Measurements from ENCODE around the gene NID2.

NID2 gene

DNA sequence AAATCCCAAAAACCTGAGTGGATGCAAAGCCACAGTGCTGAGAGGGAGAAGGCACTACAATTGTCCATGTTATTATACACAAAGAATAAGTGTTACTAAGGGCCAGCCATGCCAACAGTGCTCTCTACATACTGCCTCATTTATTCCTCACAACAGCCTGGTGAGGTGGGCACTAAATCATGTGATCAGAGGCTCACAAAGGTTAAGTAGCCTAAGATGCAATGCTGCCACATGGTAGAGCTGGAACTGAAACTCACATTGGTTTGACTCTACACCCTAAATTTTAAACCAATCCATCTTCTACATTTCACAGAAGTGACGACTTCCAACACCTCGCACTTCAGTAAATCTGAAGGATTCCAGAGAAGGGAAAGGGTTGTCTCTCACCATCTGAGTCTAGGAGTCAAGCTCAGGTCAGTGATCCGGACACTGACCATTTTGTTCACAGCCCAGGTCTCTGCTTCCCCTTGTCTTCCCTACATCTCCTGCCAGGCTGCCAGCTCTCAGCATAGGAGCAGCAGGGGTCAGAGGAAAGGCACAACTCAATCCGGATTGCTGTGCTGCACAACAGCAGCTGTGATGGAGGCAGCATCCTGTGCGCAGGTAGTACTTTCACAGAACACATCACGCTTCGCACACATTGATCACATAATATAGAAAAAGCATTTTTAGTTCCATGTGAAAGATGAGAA, 29.6 kb downstream of the NID2 start:
- DNase-seq, result no peak
- H3K9me3 ChIP-seq (ENCODE audit: severe bottlenecking), result no peaks in the 10 kb centered on the region
- no peaks in the 10 kb centered on the region for H3K36me3 ChIP-seq
- no peak overlapping the region for H3K4me3 ChIP-seq (ENCODE audit: low read depth, low read length)
- H3K27ac ChIP-seq, result no peak overlapping the region
- no peaks in the 10 kb centered on the region for H3K27me3 ChIP-seq (ENCODE audit: insufficient read depth, low read depth, severe bottlenecking)
- TF ChIP-seq, protein P1, sequence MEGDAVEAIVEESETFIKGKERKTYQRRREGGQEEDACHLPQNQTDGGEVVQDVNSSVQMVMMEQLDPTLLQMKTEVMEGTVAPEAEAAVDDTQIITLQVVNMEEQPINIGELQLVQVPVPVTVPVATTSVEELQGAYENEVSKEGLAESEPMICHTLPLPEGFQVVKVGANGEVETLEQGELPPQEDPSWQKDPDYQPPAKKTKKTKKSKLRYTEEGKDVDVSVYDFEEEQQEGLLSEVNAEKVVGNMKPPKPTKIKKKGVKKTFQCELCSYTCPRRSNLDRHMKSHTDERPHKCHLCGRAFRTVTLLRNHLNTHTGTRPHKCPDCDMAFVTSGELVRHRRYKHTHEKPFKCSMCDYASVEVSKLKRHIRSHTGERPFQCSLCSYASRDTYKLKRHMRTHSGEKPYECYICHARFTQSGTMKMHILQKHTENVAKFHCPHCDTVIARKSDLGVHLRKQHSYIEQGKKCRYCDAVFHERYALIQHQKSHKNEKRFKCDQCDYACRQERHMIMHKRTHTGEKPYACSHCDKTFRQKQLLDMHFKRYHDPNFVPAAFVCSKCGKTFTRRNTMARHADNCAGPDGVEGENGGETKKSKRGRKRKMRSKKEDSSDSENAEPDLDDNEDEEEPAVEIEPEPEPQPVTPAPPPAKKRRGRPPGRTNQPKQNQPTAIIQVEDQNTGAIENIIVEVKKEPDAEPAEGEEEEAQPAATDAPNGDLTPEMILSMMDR (IDR thresholded peaks at IDR 0.05; ENCODE audit: low read depth, low read length), result no peak

DNA sequence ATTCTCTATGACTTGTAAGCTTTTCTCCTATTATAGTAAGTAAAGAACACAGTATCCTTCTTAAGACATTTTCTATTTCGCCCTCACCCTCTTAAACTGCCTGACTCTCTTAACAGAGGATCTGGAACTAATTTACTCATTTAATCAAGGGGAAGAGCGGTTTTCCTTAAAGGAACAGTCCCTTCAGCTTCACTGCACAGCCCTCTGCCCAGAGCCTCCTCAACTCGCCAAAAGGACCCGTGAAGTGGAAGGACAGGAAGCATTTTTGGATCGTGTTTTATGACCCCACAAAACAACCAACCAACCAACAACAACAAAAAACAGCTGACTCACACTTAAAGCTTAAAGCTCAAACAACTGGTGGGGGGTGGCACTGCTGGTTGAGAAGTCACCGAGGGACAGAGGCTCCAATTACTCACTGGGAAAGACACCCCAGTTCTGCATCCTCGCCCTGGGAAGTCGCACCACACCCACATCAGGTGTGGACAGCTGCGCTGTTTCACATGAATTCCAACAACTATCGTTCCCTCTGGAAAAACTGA, 35.7 kb downstream of the NID2 start:
- Histone ChIP-seq H3K36me3 (no peaks in the 10 kb centered on the region), H3K4me3 (ENCODE audit: low read depth, low read length) (no peak overlapping the region), H3K27ac (no peak overlapping the region), H3K9me3 (ENCODE audit: severe bottlenecking) (no peaks in the 10 kb centered on the region), H3K27me3 (ENCODE audit: insufficient read depth, low read depth, severe bottlenecking) (no peaks in the 10 kb centered on the region)
- DNase-seq, result no peak
- TF ChIP-seq, protein P1 (IDR thresholded peaks at IDR 0.05; ENCODE audit: low read depth, low read length), result no peak

DNA sequence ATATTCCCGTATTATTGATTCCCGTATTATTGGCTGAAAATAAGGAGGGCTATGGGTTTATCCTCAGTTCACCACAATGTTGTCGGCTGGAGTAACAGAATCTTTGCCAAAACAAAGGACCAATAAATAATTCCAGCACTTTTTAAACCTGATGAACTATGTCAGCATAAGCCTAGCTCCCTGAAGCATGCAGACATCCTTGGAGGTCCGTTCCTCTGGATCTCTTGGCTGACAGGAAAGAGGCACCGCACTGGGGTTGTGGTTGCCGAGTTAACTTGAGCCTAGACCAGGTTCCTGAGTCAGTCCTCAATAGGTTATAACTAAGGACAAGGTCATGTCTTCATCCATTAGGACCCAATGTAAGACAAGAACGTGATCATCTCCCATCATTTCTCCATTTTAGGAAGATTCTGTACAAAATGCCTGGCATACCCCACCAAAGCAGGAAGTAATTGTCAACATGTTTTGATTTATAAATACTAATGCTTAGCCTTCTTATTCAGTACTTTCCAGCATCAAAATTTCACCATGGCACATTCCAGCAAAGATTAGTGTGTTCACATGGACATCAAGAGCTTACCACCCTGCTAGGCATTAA, 36.6 kb downstream of the NID2 start:
- TF ChIP-seq, protein P1 (IDR thresholded peaks at IDR 0.05; ENCODE audit: low read depth, low read length), result no peak
- H3K27me3 ChIP-seq (ENCODE audit: insufficient read depth, low read depth, severe bottlenecking), result no peaks in the 10 kb centered on the region
- H3K9me3 ChIP-seq (ENCODE audit: severe bottlenecking), result no peaks in the 10 kb centered on the region
- no peak for DNase-seq
- H3K4me3 ChIP-seq (ENCODE audit: low read depth, low read length), result no peak overlapping the region
- no peaks in the 10 kb centered on the region for H3K36me3 ChIP-seq
- H3K27ac ChIP-seq, result no peak overlapping the region

DNA sequence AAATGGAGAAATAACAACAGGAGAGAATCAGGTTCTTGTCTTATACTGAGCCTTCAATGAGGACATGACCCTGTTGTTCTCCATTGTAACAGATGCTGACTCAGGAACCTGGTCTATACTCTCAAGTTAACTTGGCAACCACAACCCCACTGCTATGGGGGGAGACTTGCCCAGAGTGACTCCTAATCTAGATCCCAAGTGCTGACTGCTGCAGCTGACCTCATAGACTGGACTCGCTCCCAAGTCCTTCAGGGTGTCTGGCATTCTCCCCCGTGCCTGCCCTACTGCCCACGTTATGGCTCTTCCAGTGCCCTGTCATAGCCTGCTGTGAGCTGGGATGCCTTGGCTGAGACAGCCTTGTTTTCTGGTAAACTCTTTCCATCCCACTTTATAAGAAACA, 37.1 kb downstream of the NID2 start:
- Histone ChIP-seq H3K36me3 (no peaks in the 10 kb centered on the region), H3K27ac (no peak overlapping the region), H3K27me3 (ENCODE audit: insufficient read depth, low read depth, severe bottlenecking) (no peaks in the 10 kb centered on the region), H3K4me3 (ENCODE audit: low read depth, low read length) (no peak overlapping the region), H3K9me3 (ENCODE audit: severe bottlenecking) (no peaks in the 10 kb centered on the region)
- no peak for DNase-seq
- TF ChIP-seq, protein P1 (IDR thresholded peaks at IDR 0.05; ENCODE audit: low read depth, low read length), result no peak

DNA sequence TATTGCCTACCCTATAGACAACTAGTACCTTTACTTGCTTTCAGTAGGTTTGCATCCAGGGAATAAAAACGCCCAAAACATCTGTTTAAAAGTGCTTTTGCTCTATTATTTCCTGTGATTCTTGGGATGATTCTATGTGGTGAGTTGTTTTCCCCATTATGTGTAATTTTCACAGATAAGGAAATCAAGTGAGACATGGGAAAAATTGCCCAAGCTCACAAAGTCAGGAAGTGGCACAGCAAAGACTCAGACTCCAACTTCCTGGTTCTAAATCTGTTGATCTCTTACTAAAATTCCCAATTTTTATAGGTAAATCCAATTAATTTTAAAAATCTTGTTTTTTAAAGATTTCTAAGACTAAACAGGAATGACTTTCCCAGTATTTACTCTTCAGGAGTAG, 39.0 kb downstream of the NID2 start:
- H3K4me3 ChIP-seq (ENCODE audit: low read depth, low read length), result no peak overlapping the region
- no peaks in the 10 kb centered on the region for H3K36me3 ChIP-seq
- DNase-seq, result no peak
- no peak overlapping the region for H3K27ac ChIP-seq
- no peaks in the 10 kb centered on the region for H3K27me3 ChIP-seq (ENCODE audit: insufficient read depth, low read depth, severe bottlenecking)
- no peaks in the 10 kb centered on the region for H3K9me3 ChIP-seq (ENCODE audit: severe bottlenecking)
- TF ChIP-seq, protein P1 (IDR thresholded peaks at IDR 0.05; ENCODE audit: low read depth, low read length), result no peak

All from WERI-Rb-1 (cell line).